A673 (cell line): ENCODE data around the gene ATRIP.

Source experiments
- EZH2 ChIP-seq: fragments of 200-600 bp; sonication (generic); IDR thresholded peaks from 2 replicates; pipeline ENCODE4 v1.6.1; 2017; ENCODE audit warnings: borderline replicate concordance, low read depth, mild to moderate bottlenecking, mixed read lengths, antibody characterized with exemption, low read length; ENCODE audit not compliant: poor library complexity, severe bottlenecking
- TF ChIP-seq, protein P1 (sequence below): fragments of 300-800, 200-600 bp; sonication (generic); conservative IDR thresholded peaks from 2 replicates; pipeline ENCODE4 v1.5.1; 2017; ENCODE audit warnings: low read depth, mild to moderate bottlenecking, antibody characterized with exemption, low read length, moderate library complexity, mixed read lengths

DNA sequence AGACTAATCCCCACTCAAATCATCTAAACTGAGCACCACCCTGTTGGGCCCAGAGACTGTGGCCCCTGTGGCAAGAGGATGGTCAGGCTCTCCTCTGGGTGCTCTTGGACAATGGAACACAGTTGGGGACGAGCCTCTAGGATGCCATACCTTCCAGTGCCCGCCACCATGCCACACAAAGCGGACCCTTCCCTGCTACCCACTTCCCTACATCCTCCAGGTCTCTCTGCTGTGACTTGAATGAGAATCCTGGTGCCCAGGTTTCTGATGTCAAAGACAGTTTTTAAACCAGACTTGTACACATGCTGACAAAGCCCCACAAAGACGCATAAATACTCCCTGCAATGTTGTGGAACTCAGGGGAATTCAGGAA, 11.3 kb upstream of the ATRIP start:
- TF ChIP-seq, protein P1, sequence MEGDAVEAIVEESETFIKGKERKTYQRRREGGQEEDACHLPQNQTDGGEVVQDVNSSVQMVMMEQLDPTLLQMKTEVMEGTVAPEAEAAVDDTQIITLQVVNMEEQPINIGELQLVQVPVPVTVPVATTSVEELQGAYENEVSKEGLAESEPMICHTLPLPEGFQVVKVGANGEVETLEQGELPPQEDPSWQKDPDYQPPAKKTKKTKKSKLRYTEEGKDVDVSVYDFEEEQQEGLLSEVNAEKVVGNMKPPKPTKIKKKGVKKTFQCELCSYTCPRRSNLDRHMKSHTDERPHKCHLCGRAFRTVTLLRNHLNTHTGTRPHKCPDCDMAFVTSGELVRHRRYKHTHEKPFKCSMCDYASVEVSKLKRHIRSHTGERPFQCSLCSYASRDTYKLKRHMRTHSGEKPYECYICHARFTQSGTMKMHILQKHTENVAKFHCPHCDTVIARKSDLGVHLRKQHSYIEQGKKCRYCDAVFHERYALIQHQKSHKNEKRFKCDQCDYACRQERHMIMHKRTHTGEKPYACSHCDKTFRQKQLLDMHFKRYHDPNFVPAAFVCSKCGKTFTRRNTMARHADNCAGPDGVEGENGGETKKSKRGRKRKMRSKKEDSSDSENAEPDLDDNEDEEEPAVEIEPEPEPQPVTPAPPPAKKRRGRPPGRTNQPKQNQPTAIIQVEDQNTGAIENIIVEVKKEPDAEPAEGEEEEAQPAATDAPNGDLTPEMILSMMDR, result no peak
- TF ChIP-seq EZH2, result no peak
